GM03348 (cell line): ENCODE data around the gene SPRED2.

Source experiments
- DNase-seq: peaks from one replicate; pipeline ENCODE4 v3.0.0; 2012; ENCODE audit warnings: low spot score

Gene SPRED2

DNA sequence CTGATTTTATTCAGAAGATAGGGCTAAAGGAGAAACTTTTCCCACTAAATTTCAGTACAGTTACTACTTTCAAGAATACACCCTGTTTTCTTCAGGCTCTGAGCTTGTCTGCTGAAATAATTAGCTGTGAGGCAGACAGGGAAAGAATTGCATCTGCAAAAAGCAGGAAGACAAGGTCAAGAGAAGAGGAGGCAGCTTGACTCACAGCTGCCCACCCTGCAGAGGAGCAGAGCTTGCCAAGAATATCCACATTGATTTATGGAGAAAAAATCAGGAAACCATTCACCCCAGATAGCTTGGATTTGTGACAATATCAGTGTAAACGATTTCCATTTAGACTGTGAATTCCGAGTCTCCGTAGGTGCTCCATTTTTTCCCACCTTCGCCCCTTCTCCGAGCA lies 155.8 kb downstream of the SPRED2 start:
- no peak for DNase-seq

DNA sequence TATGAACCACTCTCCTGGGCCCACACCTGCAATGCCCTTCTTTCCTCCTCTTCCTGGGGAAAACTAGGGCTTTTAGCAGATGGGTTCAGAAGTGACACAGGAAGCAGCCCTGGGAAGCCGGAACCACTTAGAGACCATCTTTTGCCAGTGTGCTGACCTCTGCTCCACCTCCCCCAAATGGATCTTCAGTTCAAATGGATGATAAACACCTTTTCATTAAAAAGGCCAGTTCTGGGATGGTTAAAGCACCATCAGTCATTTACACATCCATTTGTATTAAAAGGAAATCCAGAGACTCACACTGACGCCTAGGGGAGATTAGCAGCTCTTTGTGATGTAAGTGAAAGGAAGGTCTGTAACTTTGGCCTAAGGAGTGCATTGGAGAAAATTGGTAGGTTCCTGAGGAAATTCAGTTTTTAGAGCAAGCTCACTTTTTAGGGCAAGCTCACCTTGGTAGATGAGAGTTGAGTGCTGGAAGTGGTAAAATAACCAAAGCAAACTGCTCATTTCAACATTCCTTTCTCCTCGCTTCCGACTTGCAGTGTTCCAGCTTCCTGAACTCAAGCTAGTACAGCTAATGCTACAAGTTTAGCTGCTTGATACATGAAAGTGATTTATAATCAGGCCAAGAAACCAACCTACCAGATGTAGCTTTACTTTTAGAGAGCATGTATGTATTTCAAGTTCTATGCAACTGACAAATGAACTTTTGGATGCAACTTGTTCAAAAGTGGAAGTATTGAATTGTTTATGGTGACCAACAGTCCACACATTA lies 157.1 kb downstream of the SPRED2 start:
- DNase-seq = no peak

DNA sequence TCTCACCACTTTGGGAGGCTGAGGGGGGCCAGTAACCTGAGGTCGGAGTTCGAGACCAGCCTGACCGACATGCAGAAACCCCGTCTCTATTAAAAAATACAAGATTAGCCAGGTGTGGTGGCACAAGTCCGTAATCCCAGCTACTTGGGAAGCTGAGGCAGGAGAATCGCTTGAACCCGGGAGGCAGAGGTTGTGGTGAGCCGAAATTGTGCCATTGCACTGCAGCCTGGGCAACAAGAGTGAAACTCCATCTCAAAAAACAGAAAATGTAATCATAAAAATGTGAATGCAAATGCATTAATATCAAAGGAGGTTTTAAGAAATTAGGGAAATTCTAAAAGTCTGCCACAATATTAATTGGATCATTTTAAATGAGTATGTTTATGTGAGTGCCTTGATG lies 159.1 kb downstream of the SPRED2 start:
- no peak for DNase-seq

DNA sequence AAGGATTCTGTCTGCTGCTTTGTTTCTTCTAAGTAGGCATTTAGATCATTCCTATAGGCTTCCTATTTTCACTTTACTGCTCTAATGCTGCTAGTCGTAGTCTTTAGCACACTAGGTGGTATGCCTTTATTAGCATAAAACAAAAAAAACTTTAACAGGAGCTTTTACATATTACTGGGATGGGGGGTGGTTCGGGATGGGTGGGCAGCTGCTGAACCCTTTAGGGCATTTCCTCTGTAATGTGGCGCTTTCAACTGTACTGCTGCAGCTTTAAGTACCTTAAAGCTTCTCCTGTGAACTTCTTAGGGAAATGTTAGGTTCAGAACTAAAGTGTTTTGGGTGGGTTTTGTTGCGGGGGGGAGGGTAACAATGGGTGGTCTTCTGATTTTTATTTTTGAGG lies 163.4 kb downstream of the SPRED2 start:
- no peak for DNase-seq

DNA sequence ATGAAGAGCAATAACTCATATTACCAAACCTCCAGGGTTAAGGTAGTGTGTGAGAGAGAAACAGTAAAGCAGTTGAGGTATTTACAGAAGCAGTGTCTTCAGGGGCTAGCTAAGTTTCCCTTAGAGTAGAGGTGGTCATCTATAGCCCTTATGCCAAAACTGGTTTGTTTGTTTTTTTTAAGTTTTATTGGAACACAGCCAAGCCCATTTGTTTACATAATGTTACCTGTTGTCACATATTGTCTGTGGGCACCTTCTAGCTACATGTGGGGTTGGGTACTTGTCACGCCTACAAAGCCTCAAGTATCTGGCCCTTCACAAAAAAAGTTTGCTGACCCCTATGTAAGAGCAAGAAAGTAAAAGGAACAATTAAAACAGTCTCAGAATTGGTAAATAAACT lies 165.4 kb downstream of the SPRED2 start:
- no peak for DNase-seq

DNA sequence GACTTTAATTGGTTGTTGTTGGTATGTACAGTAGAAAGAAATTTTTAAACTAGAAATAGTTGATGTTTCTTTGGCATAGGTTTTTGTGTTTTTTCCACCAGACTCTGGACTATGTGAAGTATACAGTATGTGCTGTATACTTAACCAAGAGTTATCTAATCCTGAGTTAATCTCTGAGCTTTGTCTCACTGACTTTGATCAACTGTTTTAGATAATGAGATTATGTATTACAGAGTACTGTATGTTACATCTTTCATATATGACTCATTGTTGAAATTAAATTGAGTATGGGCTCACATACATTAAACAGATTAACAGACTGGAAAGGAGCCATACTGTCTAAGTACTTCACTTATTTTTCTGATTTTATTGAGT lies 166.7 kb downstream of the SPRED2 start:
- no peak for DNase-seq

DNA sequence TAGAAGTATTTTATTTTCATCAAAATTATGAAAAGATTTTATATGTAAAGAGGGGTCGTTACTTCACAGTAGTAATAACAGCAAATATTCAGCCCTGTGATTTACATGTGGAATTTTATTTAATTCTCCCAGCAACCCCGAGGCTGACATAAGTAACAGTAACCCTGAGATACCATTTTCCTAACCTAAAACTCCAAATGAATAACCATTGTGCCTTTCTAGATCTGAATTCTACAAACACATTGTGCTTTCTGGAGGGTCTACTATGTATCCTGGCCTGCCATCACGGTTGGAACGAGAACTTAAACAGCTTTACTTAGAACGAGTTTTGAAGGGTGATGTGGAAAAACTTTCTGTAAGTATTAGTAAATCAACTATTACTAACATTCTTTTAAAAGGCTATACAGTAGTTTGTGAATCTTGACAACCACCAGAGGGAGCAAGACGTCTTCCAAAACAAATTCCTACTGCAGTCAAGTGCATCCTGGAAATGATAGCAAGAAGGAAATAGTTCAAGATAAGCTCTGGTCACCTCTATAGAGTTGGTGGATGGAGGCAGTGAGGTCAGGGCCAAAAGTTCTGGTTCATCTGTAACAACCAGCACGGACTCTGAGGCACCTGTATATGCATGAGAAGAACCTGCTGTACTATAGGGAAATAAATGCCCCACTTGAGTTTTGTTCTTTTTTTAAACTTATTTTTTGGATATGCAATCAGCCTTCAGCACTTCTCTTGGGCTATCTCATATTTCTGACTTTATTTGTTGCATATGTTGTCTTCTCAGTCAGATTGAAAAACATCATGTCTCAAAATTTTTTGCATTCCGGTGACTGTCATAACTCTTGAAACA lies 167.4 kb downstream of the SPRED2 start:
- DNase-seq = peak; percentile 62

DNA sequence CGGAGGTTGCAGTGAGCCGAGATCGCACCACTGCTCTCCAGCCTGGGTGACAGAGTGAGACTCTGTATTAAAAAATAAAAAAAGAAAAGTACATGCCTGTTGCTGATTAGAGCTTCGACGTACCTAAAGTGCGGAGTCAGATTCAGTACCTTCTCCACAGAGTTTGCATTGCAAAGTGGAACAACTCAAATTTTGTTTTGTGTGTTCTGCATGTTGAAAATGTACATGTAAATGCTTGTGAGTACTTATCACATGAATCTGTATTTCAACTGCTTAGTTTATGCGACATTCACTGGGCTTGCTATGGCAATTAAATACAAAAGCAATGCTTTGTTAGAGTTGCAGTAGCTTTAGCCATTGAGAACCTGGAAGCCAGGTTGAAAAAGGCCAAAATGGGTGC lies 168.4 kb downstream of the SPRED2 start:
- no peak for DNase-seq

DNA sequence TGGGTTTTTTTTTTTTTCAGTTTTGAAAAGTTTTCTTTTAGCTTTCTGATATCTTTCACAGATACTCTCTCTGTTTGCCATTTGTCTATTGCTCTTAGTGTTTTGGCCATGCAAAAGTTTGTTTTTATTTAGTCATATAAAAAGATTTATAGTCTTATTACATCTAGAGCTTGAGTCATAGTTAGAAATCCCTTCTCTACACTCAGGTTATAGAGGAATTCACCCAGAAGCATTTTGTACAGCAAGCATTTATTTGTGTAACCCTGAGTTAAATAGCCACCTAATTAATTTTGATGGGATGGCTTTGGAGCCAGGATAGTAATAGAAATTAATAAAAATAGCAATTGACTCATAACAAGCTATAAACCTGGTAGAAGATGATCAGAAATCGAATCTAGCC lies 169.1 kb downstream of the SPRED2 start:
- DNase-seq = no peak

DNA sequence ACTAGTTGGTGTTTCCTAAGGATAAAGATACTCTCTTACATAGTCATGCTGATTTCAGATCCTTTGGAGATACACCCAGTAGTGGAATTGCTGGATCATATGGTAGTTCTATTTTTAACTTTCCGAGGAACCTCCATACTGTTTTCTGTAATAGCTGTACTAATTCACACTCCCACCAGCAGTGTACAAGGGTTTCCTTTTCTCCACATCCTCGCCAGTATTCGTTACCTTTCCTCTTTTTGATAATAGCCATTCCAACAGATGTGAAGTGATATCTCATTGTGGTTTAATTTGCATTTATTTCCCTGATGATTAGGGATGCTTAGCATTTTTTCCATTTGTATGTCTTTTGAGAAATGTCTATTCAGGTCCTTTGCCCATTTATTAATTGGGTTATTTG lies 170.7 kb downstream of the SPRED2 start:
- DNase-seq = no peak
